IgD-negative memory B cell (primary cell): ENCODE results near the gene XYLT1. TPM values are rescaled to one million over a fixed set of nuclear protein-coding genes. Genes with fewer than 3 reads are reported as not detected.

Experiments
- H3K27ac Mint-ChIP-seq, 3 donors: one replicate each; pipeline ENCODE4 v1.8.0; 2020 to 2022; ENCODE audit warnings: mild to moderate bottlenecking in 3 of 3, mixed read lengths in 3 of 3, moderate library complexity in 1 of 3
- H3K27me3 Mint-ChIP-seq: one replicate; pipeline ENCODE4 v1.8.0; 2021; ENCODE audit warnings: mixed read lengths
- H3K36me3 Mint-ChIP-seq: one replicate; pipeline ENCODE4 v1.8.0; 2020; ENCODE audit warnings: mild to moderate bottlenecking, mixed read lengths
- H3K4me1 Mint-ChIP-seq, 3 donors: one replicate each; pipeline ENCODE4 v1.8.0; 2020 to 2022; ENCODE audit warnings: mixed read lengths in 3 of 3, mild to moderate bottlenecking in 1 of 3
- H3K4me3 Mint-ChIP-seq, 4 donors: one replicate each; pipeline ENCODE4 v1.8.0; 2020 to 2022; ENCODE audit warnings: mild to moderate bottlenecking in 4 of 4, mixed read lengths in 4 of 4, moderate library complexity in 3 of 4
- H3K9me3 Mint-ChIP-seq, 3 donors: one replicate each; pipeline ENCODE4 v1.8.0; 2020 to 2021; ENCODE audit warnings: mixed read lengths in 3 of 3, mild to moderate bottlenecking in 1 of 3
- polyA plus RNA-seq: library from polyadenylated mRNA; unstranded; fragments of 300-500 nt; fragmentation: Illumina TruSeq; gene quantifications from one replicate; pipeline ENCODE4 v1.2.3, GENCODE V29; 2021

XYLT1 gene
- polyA plus RNA-seq, 1 donor from 2014 or later: 0.80 TPM

DNA sequence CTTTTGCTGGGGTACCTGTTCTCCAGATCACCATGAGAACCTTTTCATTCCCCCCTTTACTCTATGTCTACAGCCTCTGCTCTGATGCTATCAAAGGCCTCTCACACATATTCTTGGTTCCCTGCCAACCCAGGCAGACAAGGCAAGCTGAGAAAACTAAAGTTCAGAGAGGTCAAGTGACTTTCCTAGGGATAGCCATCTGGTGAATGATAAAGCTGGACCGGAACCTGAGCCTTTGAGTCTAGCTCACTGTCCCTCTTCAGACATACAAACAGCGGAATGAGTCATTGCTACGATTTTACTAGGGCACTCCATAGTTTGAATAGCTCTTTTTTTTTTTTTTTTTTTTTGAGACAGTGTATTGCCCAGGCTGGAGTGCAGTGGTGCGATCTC is 73.3 kb downstream of the XYLT1 start:
- Mint-ChIP-seq H3K4me3 (no peak overlapping the region), H3K27me3 (no peaks in the 10 kb centered on the region), H3K36me3 (no peaks in the 10 kb centered on the region), H3K9me3 (no peaks in the 10 kb centered on the region), H3K4me1 (peaks cover 0 to 12% (median 5%) of the 10 kb centered on the region in 3 donors), H3K27ac (no peak overlapping the region)

GRCh38 chr16:17396762-17397498 is 73.8 kb downstream of the XYLT1 start:
- peak overlapping the region in 2 of 3 donors; percentile 1 to 13 for H3K27ac Mint-ChIP-seq
- peaks cover 0 to 12% (median 5%) of the 10 kb centered on the region in 3 donors for H3K4me1 Mint-ChIP-seq
- H3K4me3 Mint-ChIP-seq: peak overlapping the region in 1 of 4 donors; percentile 1
- no peaks in the 10 kb centered on the region for H3K27me3 Mint-ChIP-seq
- no peaks in the 10 kb centered on the region for H3K9me3 Mint-ChIP-seq
- peaks cover 3% of the 10 kb centered on the region for H3K36me3 Mint-ChIP-seq

DNA sequence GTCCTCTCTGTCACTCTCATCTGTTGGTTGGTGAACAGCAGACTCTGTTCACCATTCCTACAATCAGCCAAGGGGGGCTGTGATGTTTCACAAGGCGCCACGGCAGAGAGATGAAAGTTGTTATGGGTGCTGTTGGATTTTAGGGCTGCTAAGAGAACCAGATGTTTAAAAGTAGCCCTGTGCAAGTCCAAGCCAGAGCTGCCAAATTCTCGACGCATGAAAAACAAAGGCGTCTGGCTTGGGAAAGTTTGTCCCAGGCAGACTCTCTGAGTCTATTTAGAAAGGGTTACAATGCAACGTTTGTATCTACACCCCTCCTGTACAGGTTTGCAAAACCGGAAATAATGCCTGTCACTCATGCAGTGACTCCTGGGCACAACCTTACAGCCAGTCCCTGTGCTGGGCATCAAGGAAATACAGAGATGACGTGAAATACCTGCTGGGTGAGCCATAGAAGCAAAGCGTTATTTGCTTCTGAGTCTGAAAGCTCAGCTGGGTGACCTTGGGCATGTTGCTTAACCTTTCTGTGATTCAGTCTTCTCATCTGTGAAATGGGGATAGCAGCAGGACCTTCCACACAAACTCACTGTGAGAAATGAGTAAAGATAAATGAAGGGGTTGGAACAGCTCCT is 74.8 kb downstream of the XYLT1 start:
- Mint-ChIP-seq H3K27me3 (no peaks in the 10 kb centered on the region), H3K27ac (peak overlapping the region in 1 of 3 donors; percentile 13), H3K4me3 (no peak overlapping the region), H3K9me3 (no peaks in the 10 kb centered on the region), H3K4me1 (peaks cover 0 to 13% (median 9%) of the 10 kb centered on the region in 3 donors), H3K36me3 (peaks cover 7% of the 10 kb centered on the region)

DNA sequence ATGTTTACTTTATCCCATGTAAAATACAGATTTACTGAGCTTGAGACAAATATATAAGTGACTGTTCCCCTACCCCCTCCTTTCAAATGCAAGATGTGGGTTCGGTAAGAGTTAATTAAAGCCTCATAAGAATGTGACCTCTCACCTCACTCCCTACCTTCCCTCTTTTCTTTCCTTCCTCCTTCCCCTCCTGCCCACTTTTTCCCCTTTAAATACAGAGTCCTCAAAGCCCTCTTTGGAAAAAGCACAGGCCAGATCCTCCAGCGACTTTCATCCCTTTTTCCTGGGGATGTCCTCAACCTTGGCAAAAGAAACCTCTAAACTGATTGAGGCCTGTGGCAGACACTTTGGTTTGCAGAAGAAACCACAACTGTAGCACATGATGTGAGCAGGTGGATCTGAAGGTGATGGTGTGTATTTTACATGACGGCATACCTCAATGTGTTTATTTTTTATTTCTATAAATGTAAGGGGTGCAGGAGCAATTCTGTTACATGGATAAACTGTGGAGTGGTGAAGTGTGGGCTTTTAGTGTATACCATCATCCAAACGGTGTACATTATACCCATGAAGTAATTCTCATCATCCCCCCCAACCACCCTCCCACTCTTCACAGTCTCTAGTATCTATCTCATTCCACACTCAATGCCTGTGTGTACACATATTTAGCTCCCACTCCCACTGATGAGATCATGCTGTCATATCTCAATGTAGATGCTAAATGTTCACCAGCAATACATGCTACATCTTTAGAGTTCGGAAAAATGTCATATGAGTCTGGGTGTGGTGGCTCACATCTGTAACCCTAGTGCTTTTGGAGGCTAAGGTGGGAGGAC is 77.7 kb downstream of the XYLT1 start:
- peaks cover 8 to 15% (median 15%) of the 10 kb centered on the region in 3 donors for H3K4me1 Mint-ChIP-seq
- no peaks in the 10 kb centered on the region for H3K9me3 Mint-ChIP-seq
- no peak overlapping the region for H3K27ac Mint-ChIP-seq
- H3K36me3 Mint-ChIP-seq: peaks cover 9% of the 10 kb centered on the region
- H3K27me3 Mint-ChIP-seq: no peaks in the 10 kb centered on the region
- H3K4me3 Mint-ChIP-seq: no peak overlapping the region

DNA sequence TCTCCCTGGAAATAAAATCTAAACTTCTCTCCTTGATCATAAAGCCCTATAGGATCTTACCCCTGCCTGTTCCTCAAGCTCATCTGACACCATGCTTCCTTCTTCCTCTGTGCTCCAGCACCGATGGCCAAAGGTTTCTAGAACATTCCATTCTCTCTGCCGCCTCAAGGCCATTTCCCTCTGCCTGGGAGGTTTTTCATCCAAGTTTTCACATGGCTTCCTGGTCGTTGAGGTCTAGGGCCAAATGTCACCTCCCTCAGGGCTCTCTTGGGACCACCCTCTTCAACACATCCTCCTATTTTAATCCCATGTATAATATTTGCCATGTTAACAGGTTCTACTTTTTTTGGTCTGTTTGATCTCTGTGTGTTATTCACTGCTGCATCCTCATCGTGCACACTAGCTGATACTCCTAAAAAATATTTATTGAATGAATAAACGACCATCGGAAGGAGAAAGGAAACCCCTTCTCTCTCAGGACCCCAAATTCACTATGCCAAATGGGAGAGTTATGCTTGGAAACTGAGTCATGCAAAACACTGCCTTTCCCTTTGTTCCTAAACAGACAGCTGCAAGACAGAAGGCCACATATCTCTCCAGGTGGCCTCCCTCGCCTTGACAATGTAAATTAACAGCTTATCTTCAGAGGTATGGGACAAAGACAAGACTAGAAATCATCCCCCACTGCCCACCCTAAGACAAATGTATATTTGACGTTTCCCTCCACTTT is 78.5 kb downstream of the XYLT1 start:
- H3K27ac Mint-ChIP-seq: no peak overlapping the region
- no peaks in the 10 kb centered on the region for H3K9me3 Mint-ChIP-seq
- H3K4me1 Mint-ChIP-seq: peaks cover 8 to 15% (median 15%) of the 10 kb centered on the region in 3 donors
- peaks cover 9% of the 10 kb centered on the region for H3K36me3 Mint-ChIP-seq
- no peaks in the 10 kb centered on the region for H3K27me3 Mint-ChIP-seq
- no peak overlapping the region for H3K4me3 Mint-ChIP-seq

DNA sequence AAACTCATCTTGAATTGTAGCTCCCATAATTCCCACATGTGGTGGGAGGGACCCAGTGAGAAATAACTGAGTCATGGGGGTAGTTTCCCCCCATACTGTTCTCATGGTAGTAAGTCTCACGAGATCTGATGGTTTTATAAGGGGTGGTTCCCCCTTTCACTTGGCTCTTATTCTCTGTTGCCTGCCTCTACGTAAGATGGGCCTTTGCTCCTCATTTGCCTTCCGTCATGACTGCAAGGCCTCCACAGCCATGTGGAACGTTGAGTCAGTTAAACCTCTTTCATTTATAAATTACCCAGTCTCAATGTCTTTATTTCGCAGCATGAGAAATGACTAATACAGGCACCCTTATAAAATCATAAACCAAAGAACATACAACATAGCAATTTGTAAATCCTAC is 79.0 kb downstream of the XYLT1 start:
- Mint-ChIP-seq H3K4me1 (peaks cover 8 to 15% (median 11%) of the 10 kb centered on the region in 3 donors), H3K9me3 (no peaks in the 10 kb centered on the region), H3K36me3 (peaks cover 9% of the 10 kb centered on the region), H3K27me3 (no peaks in the 10 kb centered on the region), H3K4me3 (no peak overlapping the region), H3K27ac (no peak overlapping the region)

DNA sequence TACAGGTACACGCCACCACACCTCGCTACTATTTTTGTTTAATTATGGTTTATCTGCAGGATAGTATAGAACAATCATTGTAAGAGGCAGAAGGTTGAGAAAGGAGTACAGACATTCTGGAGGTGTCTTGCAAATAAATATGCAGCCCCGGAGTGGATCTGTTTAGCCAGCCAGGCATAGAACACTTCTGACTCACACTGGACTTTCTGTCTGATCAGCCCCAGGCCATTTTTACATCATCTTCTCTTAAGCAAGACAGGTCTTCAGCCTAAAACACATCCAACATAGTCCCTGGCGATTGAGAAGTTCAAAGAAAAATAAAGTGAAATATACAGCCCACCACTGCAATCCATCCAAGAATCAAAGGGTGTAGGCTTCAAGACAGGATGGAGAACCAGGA is 81.4 kb downstream of the XYLT1 start:
- H3K27ac Mint-ChIP-seq: no peak overlapping the region

GRCh38 chr16:17387256-17387655 is 83.5 kb downstream of the XYLT1 start:
- H3K4me3 Mint-ChIP-seq: no peak overlapping the region
- peaks cover 12 to 25% (median 18%) of the 10 kb centered on the region in 3 donors for H3K4me1 Mint-ChIP-seq
- no peak overlapping the region for H3K27ac Mint-ChIP-seq
- peaks cover 3% of the 10 kb centered on the region for H3K27me3 Mint-ChIP-seq
- no peaks in the 10 kb centered on the region for H3K9me3 Mint-ChIP-seq
- H3K36me3 Mint-ChIP-seq: peaks cover 9% of the 10 kb centered on the region

More for the DNA sequence above, 81.4 kb downstream of the XYLT1 start:
- Mint-ChIP-seq H3K4me1 (peaks cover 8 to 19% (median 11%) of the 10 kb centered on the region in 3 donors), H3K4me3 (no peak overlapping the region), H3K9me3 (no peaks in the 10 kb centered on the region), H3K36me3 (peaks cover 9% of the 10 kb centered on the region), H3K27me3 (no peaks in the 10 kb centered on the region)

GRCh38 chr16:17386229-17386628 is 84.5 kb downstream of the XYLT1 start:
- no peaks in the 10 kb centered on the region for H3K9me3 Mint-ChIP-seq
- peaks cover 3% of the 10 kb centered on the region for H3K27me3 Mint-ChIP-seq
- no peak overlapping the region for H3K4me3 Mint-ChIP-seq
- peaks cover 12 to 23% (median 15%) of the 10 kb centered on the region in 3 donors for H3K4me1 Mint-ChIP-seq
- peaks cover 3% of the 10 kb centered on the region for H3K36me3 Mint-ChIP-seq
- H3K27ac Mint-ChIP-seq: no peak overlapping the region

DNA sequence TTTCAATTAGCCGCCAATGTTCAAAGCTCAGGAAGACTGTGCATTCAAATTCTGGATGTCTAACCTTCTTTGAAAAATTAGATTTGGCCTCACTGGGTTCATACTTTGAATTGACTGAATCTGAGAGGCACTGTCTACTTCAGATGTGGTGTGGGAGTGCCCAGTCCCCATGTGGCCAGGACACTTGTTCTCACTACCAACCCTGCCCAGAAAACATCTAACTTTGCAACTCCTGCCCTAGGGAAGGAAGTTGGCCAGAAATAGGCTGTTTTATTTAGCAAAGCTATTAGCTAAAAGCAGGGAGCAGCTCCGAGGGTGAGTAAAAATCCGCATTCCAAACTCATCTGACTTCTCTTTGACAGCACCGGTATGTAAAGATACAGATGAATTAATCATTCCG is 86.3 kb downstream of the XYLT1 start:
- Mint-ChIP-seq H3K4me3 (no peak overlapping the region), H3K9me3 (no peaks in the 10 kb centered on the region), H3K27ac (no peak overlapping the region), H3K27me3 (peaks cover 3% of the 10 kb centered on the region), H3K36me3 (peaks cover 3% of the 10 kb centered on the region), H3K4me1 (peaks cover 15 to 31% (median 19%) of the 10 kb centered on the region in 3 donors)

GRCh38 chr16:17382949-17383863 is 87.6 kb downstream of the XYLT1 start:
- H3K4me3 Mint-ChIP-seq: peak overlapping the region in 1 of 4 donors; percentile 18
- no peak overlapping the region for H3K27ac Mint-ChIP-seq
- no peaks in the 10 kb centered on the region for H3K36me3 Mint-ChIP-seq
- H3K9me3 Mint-ChIP-seq: no peaks in the 10 kb centered on the region
- peaks cover 11 to 38% (median 21%) of the 10 kb centered on the region in 3 donors for H3K4me1 Mint-ChIP-seq
- H3K27me3 Mint-ChIP-seq: peaks cover 3% of the 10 kb centered on the region

GRCh38 chr16:17382514-17382913 is 88.2 kb downstream of the XYLT1 start:
- peaks cover 3% of the 10 kb centered on the region for H3K27me3 Mint-ChIP-seq
- H3K36me3 Mint-ChIP-seq: no peaks in the 10 kb centered on the region
- no peaks in the 10 kb centered on the region for H3K9me3 Mint-ChIP-seq
- H3K27ac Mint-ChIP-seq: no peak overlapping the region
- no peak overlapping the region for H3K4me3 Mint-ChIP-seq
- H3K4me1 Mint-ChIP-seq: peaks cover 18 to 45% (median 28%) of the 10 kb centered on the region in 3 donors

DNA sequence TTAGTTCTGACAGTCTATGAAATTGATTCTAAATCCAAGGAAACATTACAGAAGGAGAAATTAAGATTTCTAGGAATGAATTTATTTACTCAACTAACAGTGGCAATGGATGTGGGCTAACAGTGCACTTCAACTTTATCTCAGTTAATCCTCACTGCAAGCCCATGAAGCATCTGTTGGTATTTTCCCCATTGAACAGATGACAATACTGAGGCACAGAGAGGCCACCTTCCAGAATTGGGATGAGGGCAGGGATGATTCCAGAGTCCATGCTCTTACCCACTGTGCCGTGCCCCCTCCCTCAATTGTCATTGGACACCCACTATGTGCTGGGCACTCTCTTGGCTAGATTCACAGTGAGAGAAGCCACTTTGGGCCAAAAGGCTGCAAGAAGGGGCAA is 89.0 kb downstream of the XYLT1 start:
- H3K9me3 Mint-ChIP-seq: no peaks in the 10 kb centered on the region
- H3K27ac Mint-ChIP-seq: no peak overlapping the region
- H3K4me1 Mint-ChIP-seq: peaks cover 19 to 50% (median 31%) of the 10 kb centered on the region in 3 donors
- no peaks in the 10 kb centered on the region for H3K36me3 Mint-ChIP-seq
- peaks cover 3% of the 10 kb centered on the region for H3K27me3 Mint-ChIP-seq
- H3K4me3 Mint-ChIP-seq: peak overlapping the region in 1 of 4 donors; percentile 53

DNA sequence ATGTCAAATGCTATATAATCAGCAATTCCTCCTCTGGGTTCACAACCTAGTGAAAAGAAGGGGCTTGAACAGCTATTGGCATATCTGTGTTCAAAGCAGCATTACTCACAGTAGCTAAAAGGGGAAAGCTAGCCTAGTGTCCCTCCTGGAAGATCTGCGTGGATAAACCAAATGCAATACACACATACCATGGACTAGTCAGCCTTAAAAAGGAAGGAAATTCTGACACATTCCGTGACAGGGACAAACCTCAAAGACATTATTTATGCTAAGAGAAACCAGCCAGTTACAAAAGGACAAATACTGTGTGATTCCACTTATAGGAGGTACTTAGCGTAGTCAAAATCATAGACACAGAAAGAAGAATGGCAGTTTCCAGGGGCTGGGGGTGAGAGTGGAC is 90.1 kb downstream of the XYLT1 start:
- Mint-ChIP-seq H3K27me3 (peaks cover 3% of the 10 kb centered on the region), H3K27ac (peak overlapping the region; percentile 2 to 65 (median 41)), H3K9me3 (no peaks in the 10 kb centered on the region), H3K4me1 (peaks cover 25 to 52% (median 31%) of the 10 kb centered on the region in 3 donors), H3K36me3 (no peaks in the 10 kb centered on the region), H3K4me3 (peak overlapping the region in 1 of 4 donors; percentile 75)
